Fibroblast of skin of right biceps (primary cell): ENCODE data around the gene KCNC2.
"Not testable (repeated sequence)": the region's sequence is repeated elsewhere in the genome, so short reads cannot be mapped to it uniquely, and the experiment has no call there.

ENCODE experiments used
- DNase-seq: peaks from one replicate; pipeline ENCODE4 v3.0.0-alpha.2; 2013

Gene KCNC2

GRCh38 chr12:75209812-75210138, at the start of gene KCNC2:
Gene KCNC2, minus strand, starts transcription at chr12:75209839.
- DNase-seq = no peak

DNA sequence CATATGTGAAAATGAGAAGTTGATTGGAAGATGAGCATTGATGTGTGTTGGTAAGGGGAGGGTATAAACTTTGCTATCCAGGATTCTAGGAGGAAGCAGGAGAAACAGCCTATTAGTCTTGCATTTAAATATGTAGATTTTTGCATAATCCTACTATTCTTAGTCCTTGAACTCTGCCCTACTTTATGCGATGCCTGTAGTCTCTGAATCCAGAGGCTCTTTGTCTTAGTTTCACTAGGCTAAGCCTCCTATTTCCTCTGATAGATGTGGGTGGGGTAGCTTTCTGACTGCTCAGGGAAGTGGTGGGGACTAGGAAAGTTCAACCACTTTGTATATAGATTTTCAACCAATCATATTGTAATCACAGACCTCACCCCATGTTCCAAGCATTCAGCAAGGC, 49.5 kb upstream of the KCNC2 start:
- no peak for DNase-seq

- DNase-seq = no peak
These were observed 47.9 kb upstream of the KCNC2 start for GRCh38 chr12:75257510-75257909.

DNA sequence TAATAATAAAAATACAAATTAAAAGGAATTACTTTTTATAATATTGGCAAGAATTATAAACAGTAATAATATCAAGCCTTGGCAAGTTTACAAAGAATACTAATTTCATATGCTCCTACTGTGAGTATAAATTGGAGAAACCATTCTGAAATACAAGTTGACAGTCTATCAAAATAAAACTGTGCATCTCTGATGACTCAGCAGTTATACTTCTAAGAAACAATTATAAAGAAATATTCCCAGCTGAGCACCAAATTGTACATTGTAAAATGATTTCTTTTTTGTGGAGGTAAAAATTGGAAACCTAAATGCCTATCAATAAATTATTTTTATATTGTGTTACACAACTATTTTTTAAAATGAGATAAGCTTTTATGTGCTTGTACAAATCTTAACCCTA, 35.5 kb upstream of the KCNC2 start:
- DNase-seq = no peak

- no peak for DNase-seq
These were observed 30.3 kb upstream of the KCNC2 start for GRCh38 chr12:75239987-75240386.

DNA sequence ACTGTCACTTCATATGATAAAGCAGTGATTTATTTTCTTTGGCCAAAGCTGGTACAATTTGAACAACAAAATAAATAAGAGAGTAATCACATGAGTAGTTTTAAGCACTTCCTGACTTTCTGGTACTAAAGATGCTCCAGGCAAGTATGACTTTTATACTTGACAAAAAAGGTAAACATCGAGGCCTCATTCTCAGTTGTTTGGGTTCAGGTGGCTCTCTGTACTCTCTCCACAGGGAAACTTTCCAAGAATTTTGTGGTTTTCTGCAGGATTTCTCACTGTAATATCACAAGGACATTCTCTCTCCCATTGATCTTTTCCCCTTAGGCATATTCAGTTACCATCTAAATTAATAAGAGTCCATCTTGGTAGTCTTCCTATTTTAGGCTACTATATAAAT, 26.6 kb upstream of the KCNC2 start:
- DNase-seq = no peak

GRCh38 chr12:75227132-75227531, 17.5 kb upstream of the KCNC2 start:
- no peak for DNase-seq

DNA sequence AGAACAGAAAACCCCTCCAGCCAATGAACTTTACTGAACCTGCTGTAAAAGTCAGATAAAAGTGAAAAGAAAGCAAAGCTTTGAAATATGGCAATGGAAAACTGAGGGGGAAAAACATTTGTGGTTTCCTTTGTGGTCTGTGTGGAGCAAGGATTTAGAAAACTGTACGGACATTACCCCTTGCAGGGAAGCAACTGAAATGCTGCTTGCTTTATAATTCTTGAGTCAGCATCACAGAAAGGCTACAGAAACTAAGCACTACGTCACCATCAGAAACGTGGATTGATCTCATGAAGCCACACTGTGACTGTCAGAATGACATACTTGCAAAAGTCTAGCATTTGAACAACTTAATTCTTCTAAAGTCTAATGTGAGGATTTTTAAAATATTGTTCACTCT, 2.4 kb upstream of the KCNC2 start:
- no peak for DNase-seq

GRCh38 chr12:75208856-75209811, 505 bp downstream of the KCNC2 start:
- DNase-seq = peak; percentile 28

DNA sequence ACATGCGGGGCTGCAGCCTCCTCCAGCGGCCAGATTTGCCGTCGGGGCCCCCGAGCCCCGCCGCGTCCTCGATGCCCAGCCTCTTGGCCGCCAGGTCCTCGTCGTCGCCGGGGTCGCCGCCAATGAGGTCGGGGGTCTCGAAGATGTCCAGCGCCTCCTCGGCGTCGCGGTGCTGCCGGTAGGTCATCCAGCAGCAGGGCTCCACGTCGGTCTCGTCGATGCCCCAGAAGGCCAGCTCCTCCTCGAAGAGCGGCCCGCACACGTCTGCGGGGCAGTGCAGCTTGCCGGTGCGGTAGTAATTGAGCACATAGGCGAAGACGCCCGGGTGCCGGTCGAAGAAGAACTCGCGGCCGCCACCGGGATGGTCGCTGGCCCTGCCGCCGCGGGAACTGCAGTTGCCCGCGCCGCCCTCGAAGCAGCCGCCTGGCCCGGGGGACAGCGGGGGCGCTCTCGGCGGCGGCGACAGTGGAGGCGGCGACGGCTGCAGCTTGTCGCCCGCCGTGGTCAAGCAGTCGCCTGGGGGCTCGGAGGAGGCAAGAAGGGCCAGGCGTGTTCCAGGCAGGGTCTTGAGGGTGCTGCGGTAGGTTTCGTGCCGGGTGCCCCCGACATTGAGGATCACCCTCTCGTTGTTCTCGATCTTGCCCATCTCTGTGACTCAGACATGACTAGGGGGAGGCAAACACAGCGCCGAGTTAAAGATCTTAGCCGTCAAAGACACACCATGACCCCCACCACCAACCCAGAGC, 2.1 kb downstream of the KCNC2 start:
- DNase-seq = no peak

GRCh38 chr12:75205558-75205957, 4.1 kb downstream of the KCNC2 start:
- DNase-seq = no peak

GRCh38 chr12:75196865-75197264, 12.8 kb downstream of the KCNC2 start:
- DNase-seq = no peak

- no peak for DNase-seq
These were observed 13.2 kb downstream of the KCNC2 start for GRCh38 chr12:75196408-75196807.

DNA sequence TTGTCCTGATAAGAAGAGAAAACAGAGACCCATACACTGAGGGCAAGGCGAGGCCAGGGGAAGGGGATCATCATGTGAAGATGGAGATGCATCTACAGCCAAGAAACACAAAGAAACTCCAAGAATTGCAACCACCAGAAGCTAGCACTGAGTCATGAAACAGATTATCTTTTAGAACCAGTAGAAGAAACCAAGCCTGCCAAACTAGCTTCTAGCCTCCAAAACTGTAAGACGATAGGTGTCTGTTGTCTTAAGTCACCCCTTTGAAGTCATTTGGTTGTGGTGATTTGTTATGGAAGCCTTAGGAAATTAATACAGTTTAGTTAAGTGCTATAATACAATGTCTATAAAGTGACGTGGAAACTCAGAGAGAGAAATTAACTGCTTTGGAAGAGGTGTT, 15.4 kb downstream of the KCNC2 start:
- DNase-seq = no peak

DNA sequence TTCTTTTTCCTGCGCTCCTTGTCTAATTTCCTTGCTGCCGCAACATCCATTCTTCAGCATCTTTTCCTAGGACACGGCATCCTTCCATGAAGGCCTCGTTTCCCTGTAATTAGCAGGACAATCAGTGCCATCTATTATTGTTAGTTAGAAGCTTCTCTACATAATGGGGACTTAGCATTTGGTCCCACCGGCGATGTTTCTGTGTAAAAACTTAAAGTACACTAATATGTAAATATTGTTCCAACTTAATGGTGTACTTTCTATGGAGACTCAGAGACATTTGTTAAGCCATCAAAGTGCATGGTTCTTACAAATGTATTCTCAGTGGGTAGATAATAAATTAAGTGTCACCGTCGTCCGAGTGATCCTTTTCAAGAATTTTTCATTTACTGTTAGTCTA, 17.4 kb downstream of the KCNC2 start:
- DNase-seq = no peak

DNA sequence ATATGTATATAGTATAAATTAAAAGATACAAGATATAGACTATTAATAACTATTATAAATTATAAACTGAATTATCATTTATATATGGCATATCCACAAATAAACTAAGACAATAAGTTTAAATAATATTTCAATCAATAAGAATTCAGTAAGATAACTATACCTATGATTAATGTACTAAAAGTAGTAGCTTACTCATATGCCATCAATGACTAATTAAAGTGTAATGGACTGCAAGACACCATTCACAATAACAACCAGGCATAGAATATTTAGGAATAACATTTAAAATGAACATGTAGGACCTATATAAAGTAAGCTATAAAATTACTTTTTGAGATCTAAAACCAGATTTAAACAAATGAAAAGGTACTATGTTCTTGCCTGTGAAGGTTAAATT, 18.8 kb downstream of the KCNC2 start:
- no peak for DNase-seq

- DNase-seq = not testable (repeated sequence)
These were observed 23.8 kb downstream of the KCNC2 start for GRCh38 chr12:75185881-75186280.

GRCh38 chr12:75184516-75184915, 25.1 kb downstream of the KCNC2 start:
- DNase-seq = no peak

DNA sequence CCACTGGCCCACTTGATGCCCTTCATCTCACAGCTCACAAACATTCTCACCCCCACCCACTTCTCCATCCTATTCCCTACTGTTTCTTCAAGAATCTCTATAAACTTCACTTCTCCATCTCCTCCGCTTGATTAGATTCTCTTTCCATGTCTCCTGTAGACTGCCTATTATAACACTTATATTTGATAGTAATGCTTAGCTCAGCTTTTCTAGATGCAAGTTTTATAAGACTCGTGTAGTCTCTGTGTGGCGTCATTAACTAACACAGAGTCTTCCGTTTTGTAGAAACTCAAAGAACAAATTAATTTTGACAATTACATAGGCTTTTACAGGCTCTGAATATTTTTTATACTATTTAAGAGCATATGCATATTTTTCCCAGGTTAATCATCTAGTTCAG, 25.7 kb downstream of the KCNC2 start:
- no peak for DNase-seq

DNA sequence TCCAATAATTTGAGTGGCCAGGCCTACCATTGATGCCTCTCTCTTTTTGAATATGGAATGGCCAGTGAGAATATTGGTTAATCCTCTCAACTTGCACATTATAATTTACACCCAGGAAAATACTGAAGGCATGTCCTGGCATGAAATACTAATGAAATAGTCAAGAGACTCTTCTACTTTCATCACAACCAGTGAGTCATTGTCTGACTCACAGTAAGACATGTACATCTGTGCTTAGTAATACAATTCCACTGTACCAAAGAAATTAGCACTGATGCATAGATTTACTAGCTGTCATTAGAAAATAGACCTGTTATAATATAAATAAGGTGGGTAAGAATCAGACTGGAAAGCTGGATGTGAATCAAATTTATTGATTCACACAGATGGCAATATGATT, 31.6 kb downstream of the KCNC2 start:
- DNase-seq = peak; percentile 80

GRCh38 chr12:75172611-75173010, 37.0 kb downstream of the KCNC2 start:
- no peak for DNase-seq

DNA sequence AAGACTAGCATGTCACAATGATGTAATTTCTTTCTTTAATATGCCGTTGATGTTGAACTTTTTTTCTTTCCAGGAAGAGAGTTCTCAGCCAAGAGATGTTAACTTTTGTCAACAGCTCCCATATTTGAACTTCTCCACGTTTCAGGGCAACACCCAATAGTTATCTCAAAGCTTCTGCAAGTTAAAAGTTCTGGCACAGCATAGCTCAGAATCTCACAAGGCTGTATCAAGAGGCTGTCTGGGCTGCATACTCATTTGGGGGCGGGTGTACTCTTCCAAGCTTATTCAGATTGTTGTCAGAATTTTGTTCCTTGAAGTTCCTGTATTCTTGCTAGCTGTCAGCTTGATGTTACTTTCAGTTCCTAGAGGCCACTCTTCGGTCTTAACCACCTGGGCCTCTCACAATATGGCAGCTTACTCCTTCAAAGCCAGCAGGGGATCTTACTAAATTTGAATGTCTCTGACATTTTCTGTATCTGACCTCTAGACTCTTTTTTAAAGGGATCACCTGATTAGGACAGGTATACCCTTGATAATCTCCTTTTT, 38.9 kb downstream of the KCNC2 start:
- no peak for DNase-seq

GRCh38 chr12:75162845-75163244, 46.8 kb downstream of the KCNC2 start:
- DNase-seq = no peak

- no peak for DNase-seq
These were observed 48.2 kb downstream of the KCNC2 start for GRCh38 chr12:75161488-75161887.
